NCI-H1694 (cell line): ENCODE results near the gene MMS19.

Experiments used
- DNase-seq: peaks from one replicate; lab custom pipeline; 2025; lab: John Stamatoyannopoulos, UW

MMS19 gene, protein sequence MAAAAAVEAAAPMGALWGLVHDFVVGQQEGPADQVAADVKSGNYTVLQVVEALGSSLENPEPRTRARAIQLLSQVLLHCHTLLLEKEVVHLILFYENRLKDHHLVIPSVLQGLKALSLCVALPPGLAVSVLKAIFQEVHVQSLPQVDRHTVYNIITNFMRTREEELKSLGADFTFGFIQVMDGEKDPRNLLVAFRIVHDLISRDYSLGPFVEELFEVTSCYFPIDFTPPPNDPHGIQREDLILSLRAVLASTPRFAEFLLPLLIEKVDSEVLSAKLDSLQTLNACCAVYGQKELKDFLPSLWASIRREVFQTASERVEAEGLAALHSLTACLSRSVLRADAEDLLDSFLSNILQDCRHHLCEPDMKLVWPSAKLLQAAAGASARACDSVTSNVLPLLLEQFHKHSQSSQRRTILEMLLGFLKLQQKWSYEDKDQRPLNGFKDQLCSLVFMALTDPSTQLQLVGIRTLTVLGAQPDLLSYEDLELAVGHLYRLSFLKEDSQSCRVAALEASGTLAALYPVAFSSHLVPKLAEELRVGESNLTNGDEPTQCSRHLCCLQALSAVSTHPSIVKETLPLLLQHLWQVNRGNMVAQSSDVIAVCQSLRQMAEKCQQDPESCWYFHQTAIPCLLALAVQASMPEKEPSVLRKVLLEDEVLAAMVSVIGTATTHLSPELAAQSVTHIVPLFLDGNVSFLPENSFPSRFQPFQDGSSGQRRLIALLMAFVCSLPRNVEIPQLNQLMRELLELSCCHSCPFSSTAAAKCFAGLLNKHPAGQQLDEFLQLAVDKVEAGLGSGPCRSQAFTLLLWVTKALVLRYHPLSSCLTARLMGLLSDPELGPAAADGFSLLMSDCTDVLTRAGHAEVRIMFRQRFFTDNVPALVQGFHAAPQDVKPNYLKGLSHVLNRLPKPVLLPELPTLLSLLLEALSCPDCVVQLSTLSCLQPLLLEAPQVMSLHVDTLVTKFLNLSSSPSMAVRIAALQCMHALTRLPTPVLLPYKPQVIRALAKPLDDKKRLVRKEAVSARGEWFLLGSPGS

DNA sequence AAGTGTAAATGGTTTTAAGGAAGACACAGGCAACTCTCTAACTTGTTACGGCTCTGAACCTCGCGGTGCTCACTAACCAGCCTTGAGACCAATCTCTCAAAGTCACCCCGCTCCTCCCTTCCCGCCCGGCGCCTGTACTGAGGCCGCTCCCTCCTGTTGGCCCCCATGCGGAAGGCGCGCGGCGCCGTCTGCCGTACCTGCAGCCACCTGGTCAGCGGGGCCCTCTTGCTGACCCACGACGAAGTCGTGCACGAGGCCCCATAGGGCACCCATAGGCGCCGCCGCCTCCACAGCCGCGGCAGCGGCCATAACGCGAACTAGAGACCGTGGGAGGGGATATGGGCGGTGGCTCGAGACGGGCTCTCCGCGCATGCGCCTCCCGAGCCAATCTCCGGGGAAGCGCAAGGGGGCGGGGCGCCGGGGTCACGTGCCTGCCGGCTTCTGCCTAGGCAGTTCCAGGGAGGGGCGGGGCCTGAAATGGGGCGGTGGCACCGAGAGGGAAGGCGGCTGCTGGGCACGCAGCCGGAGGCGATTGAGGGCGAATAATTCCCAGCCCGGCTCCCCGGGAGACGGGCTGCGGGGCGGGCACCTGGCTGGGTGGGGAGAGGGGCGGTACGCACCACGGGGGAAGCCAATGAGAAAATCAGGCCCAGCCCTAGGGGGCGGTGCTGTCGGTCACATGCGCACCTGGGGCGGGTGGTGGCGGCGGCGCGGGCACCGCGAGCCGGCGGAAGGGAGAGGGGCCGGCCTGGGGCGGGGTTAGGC, at the start of gene MMS19:
Gene MMS19, minus strand, starts transcription at position 347 of the 765 bp plus-strand sequence. Its CDS starts 38 bp downstream, at position 309.
- peak; percentile 89 for DNase-seq

DNA sequence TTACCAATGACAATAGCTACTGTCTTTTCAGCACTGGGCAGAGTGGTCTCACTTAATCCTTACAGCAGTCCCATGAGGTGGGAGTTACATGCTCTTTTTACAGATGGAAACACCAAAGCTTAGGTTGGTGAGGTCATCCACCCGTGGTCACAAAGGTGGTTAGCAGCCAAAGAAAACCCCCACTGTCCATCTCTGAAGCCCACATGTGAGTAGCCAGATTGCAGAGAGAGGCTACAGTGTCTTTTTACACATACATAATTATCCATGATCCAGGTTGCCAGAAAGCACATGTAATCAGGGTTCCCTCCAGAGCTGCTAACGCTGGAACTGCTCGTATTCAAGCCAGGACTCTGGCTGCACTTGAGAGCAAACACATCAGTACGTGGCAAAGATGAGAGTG, 49.7 kb upstream of the MMS19 start:
- DNase-seq = no peak

DNA sequence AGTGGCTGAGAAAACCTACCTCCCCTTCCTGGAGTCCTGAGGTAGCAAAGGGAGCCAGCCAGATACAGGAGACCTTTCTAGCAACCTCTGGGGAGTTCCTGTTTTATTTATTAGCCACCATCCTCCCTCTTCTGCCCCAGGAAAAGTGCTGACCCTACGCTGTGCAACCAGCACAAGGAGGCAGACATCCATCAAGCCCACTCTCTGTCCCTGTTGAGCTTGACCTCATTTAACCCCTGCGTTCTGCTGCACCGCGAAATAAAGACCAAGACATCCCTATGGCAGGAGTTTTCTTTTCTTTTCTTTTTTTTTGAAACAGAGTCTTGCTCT, 49.0 kb upstream of the MMS19 start:
- no peak for DNase-seq

DNA sequence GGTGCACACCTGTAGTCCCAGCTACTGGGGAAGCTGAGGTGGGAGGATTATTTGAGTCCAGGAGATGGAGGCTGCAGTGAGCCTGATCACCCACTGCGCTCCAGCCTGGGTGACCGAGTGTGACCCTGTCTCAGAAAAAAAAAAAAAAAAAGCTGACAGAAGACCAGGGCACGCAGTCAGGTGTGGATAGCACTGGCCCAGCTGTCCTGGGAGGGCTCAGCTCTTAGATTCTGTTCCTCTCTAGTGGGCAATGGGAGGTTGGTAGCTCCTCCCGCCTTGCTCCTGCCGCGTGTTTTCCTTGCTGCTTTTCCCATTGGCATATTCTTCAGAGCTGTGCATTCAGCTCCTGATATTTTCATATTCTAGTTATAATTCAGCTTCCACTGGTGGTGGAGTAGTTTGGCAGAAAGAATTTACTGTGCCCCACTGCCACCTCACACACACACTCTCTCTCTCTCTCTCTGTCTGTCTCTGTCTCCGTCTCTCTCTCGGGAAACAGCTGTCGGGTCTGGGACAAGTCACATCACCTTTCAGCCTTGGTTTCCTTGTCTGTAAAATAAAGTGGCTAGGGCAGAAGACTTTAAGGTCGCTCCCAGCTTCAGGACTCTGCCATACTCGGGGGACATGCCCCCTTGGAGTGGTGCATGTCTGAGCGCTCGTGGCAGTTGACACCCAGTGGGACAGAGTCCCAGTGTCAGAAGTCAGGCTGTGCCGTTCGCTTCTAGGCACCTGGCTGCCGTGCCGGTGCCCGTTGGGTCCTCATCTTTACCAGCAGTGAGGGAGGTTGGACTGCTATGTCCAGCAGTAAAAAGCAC, 48.4 kb upstream of the MMS19 start:
- no peak for DNase-seq

DNA sequence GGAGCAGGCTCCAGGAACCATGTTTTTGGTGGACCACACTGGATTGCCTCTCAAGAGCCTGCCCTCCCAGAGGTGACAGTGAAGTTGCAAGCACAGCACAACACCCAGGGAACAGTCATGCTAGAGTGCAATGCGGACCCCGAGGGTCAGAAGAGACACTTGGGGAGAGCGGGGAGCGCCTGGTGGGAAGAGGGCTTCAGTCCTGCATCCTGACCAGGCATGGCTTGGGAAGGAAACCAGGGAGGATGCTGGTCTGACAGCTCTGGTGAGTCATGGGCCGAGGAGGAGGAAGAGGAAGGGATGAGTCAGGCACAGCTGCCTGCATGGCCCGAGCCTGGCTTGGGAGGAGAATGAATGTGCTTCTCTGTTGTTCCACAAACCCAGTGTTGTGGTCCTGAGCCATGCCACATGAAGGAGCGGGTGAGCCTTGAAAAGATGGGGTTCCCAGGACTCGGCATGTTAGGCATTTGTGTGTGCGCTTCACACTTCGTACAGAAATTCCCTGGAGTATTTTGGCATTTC, 44.9 kb upstream of the MMS19 start:
- DNase-seq = no peak

DNA sequence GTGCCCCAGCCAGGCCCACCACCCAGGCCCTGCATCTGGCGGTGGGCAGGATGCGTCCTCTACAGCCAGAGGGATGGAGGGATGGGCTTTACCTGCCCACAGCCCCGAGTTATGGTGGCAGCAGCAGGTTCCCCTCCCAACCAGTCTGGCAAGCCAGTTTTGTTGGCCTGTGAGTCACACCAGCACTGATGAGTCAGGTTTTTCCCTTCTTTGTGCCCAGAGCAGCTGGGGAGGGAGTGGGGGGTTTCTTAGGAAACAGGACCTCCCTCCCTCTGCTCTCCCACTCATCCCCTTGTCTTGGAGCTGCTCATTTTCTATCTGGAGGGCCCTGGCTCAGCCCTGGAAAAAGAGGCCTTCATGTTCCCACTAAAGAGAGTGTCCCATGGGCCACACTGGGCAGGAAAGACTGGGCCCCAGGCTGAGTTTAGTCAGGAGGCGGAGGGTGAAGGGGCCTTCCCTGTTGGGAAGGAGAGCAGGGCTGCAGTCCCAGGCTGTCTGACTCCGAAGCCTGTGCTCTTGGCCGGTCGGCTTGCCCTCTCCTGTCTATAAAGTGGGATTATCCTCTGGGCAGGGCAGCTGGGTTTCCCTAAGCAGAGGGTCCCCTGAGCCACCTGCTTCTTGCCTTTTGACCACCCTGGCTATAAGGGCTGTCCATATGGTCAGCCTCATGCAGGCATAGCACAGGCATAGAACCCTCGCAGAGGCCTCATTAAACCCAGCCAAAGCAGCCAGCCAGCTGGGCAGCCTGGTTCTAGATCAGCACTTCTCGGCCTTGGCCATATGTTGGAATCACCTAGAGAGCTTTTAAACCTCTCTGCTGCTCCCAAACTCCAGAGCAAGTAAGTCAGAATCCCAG, 44.2 kb upstream of the MMS19 start:
- DNase-seq = no peak

DNA sequence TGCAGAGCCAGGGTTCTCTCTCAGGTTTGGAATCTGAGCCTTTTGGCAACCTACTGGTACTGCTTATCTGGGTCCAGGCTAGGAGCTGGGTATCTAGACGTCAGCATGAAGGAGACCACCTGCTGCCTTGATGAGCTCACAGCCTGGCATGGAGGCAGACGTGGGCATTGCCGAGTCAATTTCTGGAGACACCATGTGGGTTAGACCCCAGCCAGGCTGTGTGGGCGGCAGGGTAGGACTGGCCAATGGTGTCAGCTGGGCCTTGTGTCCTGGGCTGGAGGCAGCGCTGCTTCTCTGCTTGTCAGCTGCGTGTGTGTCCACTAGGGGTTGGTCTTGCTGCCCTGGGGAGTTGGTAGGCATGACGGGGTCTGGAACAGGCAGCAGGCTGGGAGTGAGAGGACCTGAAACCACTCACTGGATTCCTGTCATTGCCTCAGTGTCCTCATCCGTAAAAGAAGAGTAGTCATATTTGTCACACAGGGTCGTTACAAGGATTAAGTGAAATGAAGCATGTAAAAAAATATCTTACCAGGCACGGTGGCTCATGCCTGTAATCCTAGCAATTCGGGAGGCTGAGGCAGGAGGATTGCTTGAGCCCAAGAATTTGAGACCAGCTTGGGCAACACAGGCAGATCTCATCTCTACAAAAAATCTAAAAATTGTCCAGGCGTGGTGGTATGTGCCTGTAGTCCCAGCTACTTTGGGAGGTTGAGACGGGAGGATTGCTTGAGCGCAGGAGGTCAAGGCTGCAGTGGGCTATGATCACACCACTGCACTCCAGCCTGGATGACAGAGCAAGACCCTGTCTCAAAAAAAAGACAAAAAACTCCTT, 42.7 kb upstream of the MMS19 start:
- no peak for DNase-seq

DNA sequence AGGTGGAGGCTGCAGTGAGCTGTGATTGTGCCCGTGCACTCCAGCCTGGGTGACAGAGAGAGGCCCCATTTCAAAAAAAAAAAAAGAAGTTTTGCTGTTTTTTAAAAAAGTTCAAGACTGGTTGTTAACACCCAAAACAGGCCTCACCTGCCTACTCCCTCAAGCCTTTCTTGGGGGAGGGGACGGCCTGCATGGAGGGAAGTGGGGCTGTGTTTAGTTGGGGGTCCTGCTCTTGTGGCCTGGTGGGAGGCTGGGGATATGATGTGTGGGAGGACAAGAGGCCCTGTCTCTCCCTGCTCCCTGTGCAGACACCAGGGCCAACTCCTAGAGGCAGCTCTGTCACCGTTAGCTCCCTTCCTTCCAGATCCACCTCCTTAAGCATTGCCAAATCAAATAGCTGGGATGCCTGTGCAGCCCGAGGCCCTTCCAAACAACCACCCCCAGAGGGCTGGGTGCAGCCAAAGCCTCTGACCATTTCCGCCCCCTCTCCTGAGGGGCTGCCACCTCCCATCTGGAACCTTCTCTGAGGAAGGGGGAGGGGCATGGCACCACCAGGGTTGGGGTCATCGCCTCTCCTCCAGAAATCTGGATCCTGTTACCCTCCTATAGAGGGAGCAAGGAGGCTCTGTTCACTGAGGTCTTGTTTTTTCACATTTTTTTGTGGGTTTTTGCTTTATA, 41.4 kb upstream of the MMS19 start:
- no peak for DNase-seq

DNA sequence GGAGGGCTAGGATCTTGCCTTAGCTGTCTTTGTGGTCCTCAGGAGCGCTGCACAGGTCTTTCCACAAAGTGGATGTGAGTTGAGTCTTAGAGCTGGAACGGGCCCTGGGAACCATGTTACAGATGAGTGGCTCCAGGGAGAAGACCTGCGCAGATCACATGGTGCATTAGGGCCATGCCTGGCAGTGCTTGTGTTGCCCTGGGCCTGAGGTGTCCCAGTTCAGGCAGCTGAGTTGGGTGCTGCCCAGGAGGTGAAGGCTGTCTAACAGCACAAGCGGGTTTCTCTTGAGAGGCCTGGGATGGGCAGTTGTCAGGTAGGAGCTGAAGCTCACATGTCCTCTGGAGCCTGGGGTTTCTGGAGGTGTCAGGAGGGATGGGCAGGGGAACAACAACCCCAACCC, 40.6 kb upstream of the MMS19 start:
- no peak for DNase-seq

DNA sequence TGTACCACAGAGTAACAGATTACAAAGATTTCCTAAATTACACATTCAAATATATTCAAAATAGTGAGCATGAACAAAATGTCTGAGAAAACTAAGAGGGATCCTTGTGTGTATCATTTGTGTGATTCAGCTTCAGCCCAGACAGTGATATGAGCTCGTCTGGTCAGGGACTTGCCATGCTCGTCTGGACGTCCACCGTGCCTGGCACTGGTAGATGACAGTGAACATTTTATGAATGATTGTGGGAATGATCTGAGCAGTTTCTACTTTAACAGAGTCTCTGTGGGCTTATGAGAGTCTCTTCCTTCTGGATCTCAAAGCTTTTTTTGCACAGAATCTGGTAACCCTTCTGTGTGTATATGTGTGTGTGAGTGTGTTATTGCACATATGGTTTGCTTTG, 40.2 kb upstream of the MMS19 start:
- no peak for DNase-seq

DNA sequence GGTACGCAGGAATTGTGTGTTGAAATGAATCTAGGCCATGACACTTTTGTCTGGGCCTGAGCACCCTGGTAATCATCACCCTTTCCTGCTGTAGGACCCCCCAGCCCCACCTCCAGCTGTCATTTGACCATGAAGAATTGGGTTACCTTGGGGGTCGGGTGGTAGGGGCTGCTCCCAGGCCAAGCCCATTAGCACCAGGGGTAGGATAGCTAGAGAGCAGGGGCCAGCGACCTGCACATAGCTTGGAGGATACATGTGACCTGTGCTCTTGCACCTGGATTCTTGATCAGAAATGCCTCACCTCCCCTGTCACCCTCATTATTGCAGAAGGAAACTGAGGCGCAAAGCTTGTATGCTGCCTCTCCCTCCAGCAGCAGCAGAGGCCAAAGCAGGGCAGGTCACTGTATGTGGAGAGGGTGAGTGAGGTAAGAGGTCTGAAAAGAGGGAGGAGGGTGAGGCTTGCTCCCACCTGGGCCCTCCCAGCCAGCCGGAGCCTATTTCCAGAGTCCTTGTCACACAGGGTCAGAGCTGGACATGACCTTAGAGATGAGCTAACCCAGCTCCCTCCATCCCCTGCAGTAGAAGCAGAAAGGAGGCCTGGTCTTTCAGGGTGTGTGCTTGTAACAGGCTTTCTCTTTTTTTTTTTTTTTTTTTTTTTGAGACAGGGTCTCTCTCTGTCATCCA, 39.1 kb upstream of the MMS19 start:
- DNase-seq = no peak

DNA sequence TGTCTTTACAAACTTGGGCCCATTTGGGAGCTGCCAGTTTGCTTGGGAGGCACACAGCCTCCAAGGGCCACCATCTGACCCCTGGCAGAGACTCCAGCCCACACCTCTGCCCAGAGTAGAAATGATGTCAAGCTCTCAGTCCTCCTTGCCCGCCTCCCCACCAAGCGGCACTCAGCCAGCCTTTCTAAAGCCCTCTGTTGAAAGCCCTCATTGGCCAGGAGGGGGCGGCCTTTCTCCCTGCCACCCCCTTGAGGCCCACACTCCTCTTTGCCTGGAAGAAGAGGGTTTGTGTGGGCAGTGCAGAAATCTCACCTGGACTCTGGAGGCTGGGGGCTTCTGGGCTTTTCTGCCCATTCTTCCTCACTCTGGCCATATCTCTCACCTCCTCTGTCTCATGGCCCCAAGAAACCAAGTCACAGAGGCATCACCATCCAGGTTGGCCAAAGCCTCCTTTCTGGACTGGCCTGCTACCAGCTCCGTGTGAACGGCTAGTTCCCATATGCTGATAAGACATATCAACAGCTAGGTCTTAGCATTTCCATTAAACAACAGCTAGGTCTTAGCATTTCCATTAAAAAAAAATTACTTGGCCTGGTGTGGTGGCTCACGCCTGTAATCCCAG, 36.6 kb upstream of the MMS19 start:
- DNase-seq = no peak

DNA sequence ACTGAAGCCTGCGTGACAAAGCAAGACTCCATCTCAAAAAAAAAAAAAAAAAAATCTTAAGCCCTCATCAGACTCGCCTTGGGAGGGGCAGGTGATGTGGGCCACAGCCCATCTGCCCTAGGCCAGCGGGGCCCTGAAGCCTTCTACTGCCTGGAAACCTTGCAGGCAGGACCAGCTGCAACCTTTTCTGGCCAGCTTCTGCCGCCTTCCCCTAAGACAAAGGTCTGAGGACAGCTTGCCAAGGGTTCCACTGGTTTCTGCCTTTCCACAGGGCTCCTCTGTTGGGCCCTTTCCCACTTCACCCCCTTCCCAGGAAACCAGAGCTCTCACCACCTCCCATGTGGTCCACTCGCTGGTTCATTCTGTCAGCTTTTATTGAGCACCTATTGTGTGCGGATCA, 35.7 kb upstream of the MMS19 start:
- DNase-seq = no peak

DNA sequence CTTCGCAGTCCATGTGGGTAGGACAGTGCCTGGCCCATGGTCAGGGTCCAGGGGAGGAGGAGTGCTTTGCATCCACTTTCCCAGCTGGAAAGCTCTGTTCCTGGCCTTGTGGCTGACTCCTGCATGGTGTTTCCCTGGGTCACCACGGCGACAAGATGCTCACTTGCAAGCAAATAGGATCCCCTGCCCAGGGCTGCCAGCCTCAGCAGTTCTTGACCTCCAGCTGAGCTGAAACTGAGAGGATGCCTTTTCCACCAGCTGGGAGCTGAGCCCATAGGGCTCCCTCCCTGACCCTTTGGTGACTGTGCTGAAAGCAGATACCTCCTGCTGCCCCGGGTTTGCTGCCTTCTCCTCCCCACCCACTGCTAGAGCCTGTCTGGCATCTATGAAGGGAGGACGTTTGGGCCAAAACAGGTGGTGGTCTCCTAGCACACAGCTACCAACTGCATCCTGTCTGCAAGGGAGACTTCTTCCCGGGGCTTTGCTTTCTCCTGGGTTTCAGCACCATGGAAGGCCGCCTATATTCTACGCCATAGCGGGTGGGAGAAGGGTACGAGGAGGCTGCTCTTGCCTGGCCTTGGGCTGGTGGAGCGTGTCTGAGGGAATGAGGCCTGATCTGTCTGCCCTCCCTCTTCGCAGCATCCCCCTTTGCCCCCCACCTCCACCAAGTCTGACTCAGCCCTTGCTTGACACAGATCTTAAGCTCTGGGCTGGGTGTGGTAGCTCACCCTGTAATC, 34.9 kb upstream of the MMS19 start:
- no peak for DNase-seq

DNA sequence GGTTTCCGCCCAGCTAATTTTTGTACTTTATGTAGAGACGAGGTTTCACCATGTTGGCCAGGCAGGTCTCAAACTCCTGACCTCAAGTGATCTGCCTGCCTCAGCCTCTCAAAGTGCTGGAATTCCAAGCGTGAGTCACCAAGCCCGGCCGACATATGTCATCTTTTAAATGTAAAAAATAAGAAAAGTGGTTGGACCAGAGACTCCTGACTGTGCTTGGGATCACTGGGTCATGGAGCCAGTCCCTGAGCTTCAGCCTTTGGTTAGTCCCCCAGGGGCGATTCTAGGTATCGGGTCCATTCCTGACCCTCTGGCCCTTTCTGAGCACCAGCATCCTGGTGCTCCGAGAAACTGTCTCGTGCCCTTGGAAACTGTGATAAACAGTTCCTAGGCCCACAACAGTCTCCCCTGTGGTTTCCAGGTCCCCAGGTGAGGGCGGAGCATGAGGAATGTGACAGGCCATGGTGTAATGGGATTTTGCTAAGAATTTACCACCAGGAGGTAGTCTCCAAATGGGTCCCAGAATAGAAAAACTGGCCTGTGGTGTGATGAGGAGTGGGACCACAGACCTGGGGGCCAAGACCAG, 33.3 kb upstream of the MMS19 start:
- DNase-seq = no peak

DNA sequence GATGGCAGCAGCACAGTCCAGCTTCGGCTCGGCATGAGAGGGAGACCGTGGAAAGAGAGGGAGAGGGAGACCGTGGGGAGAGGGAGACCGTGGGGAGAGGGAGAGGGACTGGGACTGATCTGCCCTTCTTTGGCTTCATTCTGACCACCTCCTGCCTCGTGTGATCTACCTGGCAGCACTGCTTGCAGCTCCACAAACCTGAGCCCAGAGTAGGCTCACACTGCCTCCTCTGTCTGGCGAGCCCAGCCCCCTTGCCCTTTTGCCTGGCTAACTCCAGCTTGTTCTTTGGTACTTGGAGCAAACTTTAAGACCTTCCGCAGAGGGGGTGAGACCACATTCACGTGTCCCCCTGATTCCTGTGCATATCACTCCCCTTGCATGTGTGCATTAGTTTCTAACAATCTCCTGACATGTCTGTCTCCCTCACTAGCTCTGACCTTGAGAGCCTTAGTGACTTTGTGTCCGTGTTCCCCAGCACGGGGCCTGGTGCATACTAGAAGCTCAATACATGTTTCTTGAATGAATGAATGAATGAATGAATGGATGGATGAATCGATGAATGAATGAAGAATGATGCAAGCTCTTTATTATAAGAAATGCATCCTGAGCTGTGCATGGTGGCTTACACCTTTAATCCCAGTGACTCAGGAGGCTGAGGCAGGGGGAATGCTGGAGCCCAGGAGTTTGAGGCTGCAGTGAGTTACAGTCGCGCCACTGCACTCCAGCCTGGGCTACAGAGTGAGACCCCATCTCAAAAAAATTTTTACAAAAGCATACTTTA, 31.7 kb upstream of the MMS19 start:
- no peak for DNase-seq
